Smooth muscle cell of the pulmonary artery (primary cell): ENCODE measurements around the gene SPATA31A6. TPM values are rescaled to one million over a fixed set of nuclear protein-coding genes. Genes with fewer than 3 reads are reported as not detected.

ENCODE experiments used
- total RNA-seq: library from RNA; depleted of rRNA; stranded (reverse); fragments of >200 nt; gene quantifications from 2 replicates; pipeline ENCODE4 v1.2.3, GENCODE V29; 2014

The SPATA31A6 gene
- not detected in 2 replicates for total RNA-seq

DNA sequence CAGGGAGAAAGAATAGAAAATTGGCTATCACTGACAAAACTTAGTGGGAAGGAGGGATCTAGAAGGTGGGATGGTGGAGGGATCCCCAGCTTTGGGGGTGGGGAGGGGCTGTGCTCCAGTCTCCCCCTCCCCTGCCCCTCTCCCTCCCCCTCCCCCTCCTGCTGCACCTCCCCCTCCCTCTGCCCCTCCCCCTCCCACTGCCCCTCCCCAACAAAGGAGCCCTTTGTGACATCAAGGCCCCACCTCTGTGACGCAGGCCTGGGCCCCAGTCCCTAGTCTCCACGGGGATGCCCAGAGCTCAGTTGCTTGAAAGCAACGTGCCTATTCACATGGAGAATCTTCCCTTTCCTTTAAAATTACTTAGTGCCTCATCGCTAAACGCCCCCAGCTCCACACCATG is at the start of gene SPATA31A6:
TSS of gene SPATA31A6 (plus strand) at position 301 of the 400 bp plus-strand sequence. CDS start at position 330, 29 bp downstream.

Other genes starting within 250 kb of the SPATA31A6 start
- 13.3 and 34.4 TPM in 2 replicates for gene CNTNAP3B, start 54.2 kb upstream of the SPATA31A6 start, total RNA-seq